SKM-1 treated with dmso at 0.1 percent for 144 hours (cell line): ENCODE data around the gene ANXA6.

Experiments used
- DNase-seq: peaks from one replicate; lab custom pipeline; 2025; ENCODE audit not compliant: unreplicated experiment; lab: John Stamatoyannopoulos, UW

ANXA6 gene

GRCh38 chr5:151106043-151106442 lies 51.5 kb downstream of the ANXA6 start:
- DNase-seq, result no peak

GRCh38 chr5:151105561-151105960 lies 52.0 kb downstream of the ANXA6 start:
- no peak for DNase-seq

GRCh38 chr5:151104795-151105194 lies 52.8 kb downstream of the ANXA6 start:
- DNase-seq, result no peak

GRCh38 chr5:151101746-151102145 lies 55.8 kb downstream of the ANXA6 start:
- DNase-seq, result no peak

GRCh38 chr5:151101151-151101550 lies 56.4 kb downstream of the ANXA6 start:
- DNase-seq, result no peak

- DNase-seq, result no peak
These were observed 56.9 kb downstream of the ANXA6 start for GRCh38 chr5:151100681-151101080.

GRCh38 chr5:151098768-151099121 lies 58.8 kb downstream of the ANXA6 start:
- DNase-seq, result no peak

- DNase-seq, result peak; percentile 64
These were observed 59.5 kb downstream of the ANXA6 start for GRCh38 chr5:151097820-151098767.

- peak; percentile 89 for DNase-seq
These were observed 60.5 kb downstream of the ANXA6 start for GRCh38 chr5:151097061-151097460.

- DNase-seq, result no peak
These were observed 61.6 kb downstream of the ANXA6 start for GRCh38 chr5:151096001-151096373.

GRCh38 chr5:151095341-151096000 lies 62.1 kb downstream of the ANXA6 start:
- DNase-seq, result no peak

GRCh38 chr5:151094852-151095245 lies 62.7 kb downstream of the ANXA6 start:
- DNase-seq, result no peak

- no peak for DNase-seq
These were observed 63.3 kb downstream of the ANXA6 start for GRCh38 chr5:151094030-151094851.

GRCh38 chr5:151093476-151093889 lies 64.1 kb downstream of the ANXA6 start:
- DNase-seq, result peak; percentile 81

GRCh38 chr5:151092762-151093161 lies 64.8 kb downstream of the ANXA6 start:
- peak; percentile 89 for DNase-seq

- no peak for DNase-seq
These were observed 67.9 kb downstream of the ANXA6 start for GRCh38 chr5:151089726-151090125.

GRCh38 chr5:151088986-151089385 lies 68.6 kb downstream of the ANXA6 start:
- DNase-seq, result no peak

- no peak for DNase-seq
These were observed 70.1 kb downstream of the ANXA6 start for GRCh38 chr5:151087486-151087885.

- no peak for DNase-seq
These were observed 70.6 kb downstream of the ANXA6 start for GRCh38 chr5:151086905-151087360.

- DNase-seq, result no peak
These were observed 71.2 kb downstream of the ANXA6 start for GRCh38 chr5:151086192-151086869.

GRCh38 chr5:151085517-151086041 lies 72.0 kb downstream of the ANXA6 start:
- DNase-seq, result no peak
